NCI-H1417 (cell line): ENCODE measurements around the gene HSF4.
"Not testable (repeated sequence)": the region's sequence is repeated elsewhere in the genome, so short reads cannot be mapped to it uniquely, and the experiment has no call there.

Experiments
- DNase-seq, 3 experiments: peaks; one replicate each; lab custom pipeline; 2025; lab: John Stamatoyannopoulos, UW

HSF4 gene

GRCh38 chr16:67164599-67165061, at the start of gene HSF4:
Gene HSF4 (plus strand): TSS chr16:67164745. CDS start chr16:67164812, 67 bp downstream.
- DNase-seq, result peak; percentile 19 to 69 (median 59)

GRCh38 chr16:67114793-67115192, 49.8 kb upstream of the HSF4 start:
- no peak for DNase-seq

- DNase-seq, result no peak
Observed at GRCh38 chr16:67115639-67116038, 48.9 kb upstream of the HSF4 start.

- no peak for DNase-seq
Observed at GRCh38 chr16:67116388-67117311, 47.9 kb upstream of the HSF4 start.

- no peak for DNase-seq
Observed at GRCh38 chr16:67117716-67118115, 46.8 kb upstream of the HSF4 start.

GRCh38 chr16:67120025-67120424, 44.5 kb upstream of the HSF4 start:
- no peak for DNase-seq

GRCh38 chr16:67122799-67123198, 41.7 kb upstream of the HSF4 start:
- DNase-seq, result not testable (repeated sequence)

- no peak for DNase-seq
Observed at GRCh38 chr16:67128417-67128816, 36.1 kb upstream of the HSF4 start.

GRCh38 chr16:67128887-67129286, 35.7 kb upstream of the HSF4 start:
- no peak for DNase-seq

GRCh38 chr16:67129422-67129821, 35.1 kb upstream of the HSF4 start:
- DNase-seq, result no peak

- DNase-seq, result peak in 1 of 3 experiments; percentile 20
Observed at GRCh38 chr16:67137605-67138004, 26.9 kb upstream of the HSF4 start.

GRCh38 chr16:67141391-67141790, 23.2 kb upstream of the HSF4 start:
- DNase-seq, result no peak

GRCh38 chr16:67142342-67142741, 22.2 kb upstream of the HSF4 start:
- no peak for DNase-seq

- no peak for DNase-seq
Observed at GRCh38 chr16:67144943-67145342, 19.6 kb upstream of the HSF4 start.

GRCh38 chr16:67145746-67146145, 18.8 kb upstream of the HSF4 start:
- no peak for DNase-seq

GRCh38 chr16:67146523-67147357, 17.8 kb upstream of the HSF4 start:
- no peak for DNase-seq

GRCh38 chr16:67147437-67148140, 17.0 kb upstream of the HSF4 start:
- no peak for DNase-seq

- no peak for DNase-seq
Observed at GRCh38 chr16:67148221-67148620, 16.3 kb upstream of the HSF4 start.

- no peak for DNase-seq
Observed at GRCh38 chr16:67148656-67149275, 15.8 kb upstream of the HSF4 start.

- DNase-seq, result no peak
Observed at GRCh38 chr16:67149276-67150046, 15.1 kb upstream of the HSF4 start.
